HCT116 (cell line): ENCODE results near the gene PLD5.

Experiments
- CEBPB ChIP-seq: IDR thresholded peaks from 2 replicates; pipeline ENCODE4 v1.6.1; 2012; ENCODE audit warnings: low read depth
- ELF1 ChIP-seq: IDR thresholded peaks from 2 replicates; pipeline ENCODE4 v1.6.1; 2012; ENCODE audit warnings: low read depth, borderline replicate concordance
- EZH2 ChIP-seq: fragments of 200-600 bp; sonication (generic); IDR thresholded peaks from 2 replicates; pipeline ENCODE4 v1.6.1; 2017; ENCODE audit warnings: antibody characterized with exemption, mixed run types
- EZH2phosphoT487 ChIP-seq: fragments of 200-600 bp; IDR thresholded peaks from 2 replicates; pipeline ENCODE4 v1.6.1; 2018; ENCODE audit warnings: antibody characterized with exemption, borderline replicate concordance
- FOSL1 ChIP-seq: IDR thresholded peaks from 2 replicates; pipeline ENCODE4 v1.6.1; 2012; ENCODE audit warnings: low read depth
- POLR2A ChIP-seq: IDR thresholded peaks from 2 replicates; pipeline ENCODE4 v1.7.0; 2011; ENCODE audit warnings: borderline replicate concordance; ENCODE audit not compliant: insufficient read depth, insufficient read length; ENCODE audit errors: extremely low read depth
- POLR2AphosphoS5 ChIP-seq: IDR thresholded peaks from 2 replicates; pipeline ENCODE4 v1.6.1; 2011; ENCODE audit warnings: mild to moderate bottlenecking, low read depth, low read length, moderate library complexity
- RAD21 ChIP-seq: IDR thresholded peaks from 2 replicates; pipeline ENCODE4 v1.6.1; 2012; ENCODE audit warnings: low read depth, mild to moderate bottlenecking
- YY1 ChIP-seq: IDR thresholded peaks from 2 replicates; pipeline ENCODE4 v1.6.1; 2011; ENCODE audit warnings: low read length, low read depth, moderate library complexity, mild to moderate bottlenecking; ENCODE audit not compliant: insufficient replicate concordance; ENCODE audit errors: extremely low read depth
- ZNF274 ChIP-seq: fragments of 200-500 bp; sonication (Bioruptor generic); IDR thresholded peaks from 2 replicates; pipeline ENCODE4 v1.6.1; 2014; ENCODE audit warnings: mild to moderate bottlenecking, low read depth, low read length, inconsistent platforms
- TF ChIP-seq, protein P1 (sequence below), 3 experiments: fragments of 200-600 bp in 1 of 3; sonication (generic) in 1 of 3; IDR thresholded peaks in 2 of 3; conservative IDR thresholded peaks in 1 of 3; 2 replicates each; pipeline ENCODE4 v1.5.1; 2012 to 2017; ENCODE audit warnings: low read depth in 2 of 3, low read length in 2 of 3, antibody characterized with exemption in 1 of 3, borderline replicate concordance in 1 of 3, control low read depth in 1 of 3, mild to moderate bottlenecking in 1 of 3, mixed read lengths in 1 of 3, mixed run types in 1 of 3, moderate library complexity in 1 of 3; ENCODE audit not compliant: insufficient read depth in 1 of 3
- TF ChIP-seq, protein P2 (sequence below): IDR thresholded peaks from 2 replicates; pipeline ENCODE4 v1.6.1; 2011; ENCODE audit warnings: mild to moderate bottlenecking, low read length, moderate library complexity; ENCODE audit not compliant: insufficient replicate concordance; ENCODE audit errors: extremely low read depth
- TF ChIP-seq, protein P3 (sequence below): IDR thresholded peaks from 2 replicates; pipeline ENCODE4 v1.6.1; 2012; ENCODE audit warnings: low read depth

DNA sequence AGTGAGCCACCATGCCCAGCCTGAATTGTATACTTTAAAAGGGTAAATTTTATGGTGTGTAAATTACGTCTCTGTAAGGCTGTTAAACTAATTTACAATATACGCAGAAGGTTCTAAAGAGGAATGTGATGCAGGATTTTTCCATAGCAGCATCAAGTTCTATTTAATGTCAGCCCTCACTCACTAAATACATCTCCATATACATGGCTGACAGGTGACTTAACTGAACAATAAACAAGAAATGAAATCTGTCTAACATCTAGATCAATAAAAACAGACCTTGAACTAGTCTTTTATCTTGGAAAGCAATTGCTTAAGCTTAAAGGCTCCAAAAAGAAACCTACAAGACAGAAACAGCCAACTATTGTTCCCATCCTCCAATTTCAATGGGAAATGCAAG is 404.1 kb downstream of the PLD5 start:
- TF ChIP-seq POLR2AphosphoS5 (no peak), ZNF274 (no peak), RAD21 (no peak), EZH2 (no peak), EZH2phosphoT487 (no peak), FOSL1 (no peak), YY1 (no peak), POLR2A (no peak), CEBPB (no peak), ELF1 (no peak)
- TF ChIP-seq, protein P1, sequence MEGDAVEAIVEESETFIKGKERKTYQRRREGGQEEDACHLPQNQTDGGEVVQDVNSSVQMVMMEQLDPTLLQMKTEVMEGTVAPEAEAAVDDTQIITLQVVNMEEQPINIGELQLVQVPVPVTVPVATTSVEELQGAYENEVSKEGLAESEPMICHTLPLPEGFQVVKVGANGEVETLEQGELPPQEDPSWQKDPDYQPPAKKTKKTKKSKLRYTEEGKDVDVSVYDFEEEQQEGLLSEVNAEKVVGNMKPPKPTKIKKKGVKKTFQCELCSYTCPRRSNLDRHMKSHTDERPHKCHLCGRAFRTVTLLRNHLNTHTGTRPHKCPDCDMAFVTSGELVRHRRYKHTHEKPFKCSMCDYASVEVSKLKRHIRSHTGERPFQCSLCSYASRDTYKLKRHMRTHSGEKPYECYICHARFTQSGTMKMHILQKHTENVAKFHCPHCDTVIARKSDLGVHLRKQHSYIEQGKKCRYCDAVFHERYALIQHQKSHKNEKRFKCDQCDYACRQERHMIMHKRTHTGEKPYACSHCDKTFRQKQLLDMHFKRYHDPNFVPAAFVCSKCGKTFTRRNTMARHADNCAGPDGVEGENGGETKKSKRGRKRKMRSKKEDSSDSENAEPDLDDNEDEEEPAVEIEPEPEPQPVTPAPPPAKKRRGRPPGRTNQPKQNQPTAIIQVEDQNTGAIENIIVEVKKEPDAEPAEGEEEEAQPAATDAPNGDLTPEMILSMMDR (IDR thresholded peaks at IDR 0.05 in 2 of 3, conservative IDR thresholded peaks at IDR 0.05 in 1 of 3; ENCODE audit: borderline replicate concordance in 1 of 3, insufficient read depth in 1 of 3, low read depth in 2 of 3, low read length in 2 of 3) = no peak
- TF ChIP-seq, protein P2, sequence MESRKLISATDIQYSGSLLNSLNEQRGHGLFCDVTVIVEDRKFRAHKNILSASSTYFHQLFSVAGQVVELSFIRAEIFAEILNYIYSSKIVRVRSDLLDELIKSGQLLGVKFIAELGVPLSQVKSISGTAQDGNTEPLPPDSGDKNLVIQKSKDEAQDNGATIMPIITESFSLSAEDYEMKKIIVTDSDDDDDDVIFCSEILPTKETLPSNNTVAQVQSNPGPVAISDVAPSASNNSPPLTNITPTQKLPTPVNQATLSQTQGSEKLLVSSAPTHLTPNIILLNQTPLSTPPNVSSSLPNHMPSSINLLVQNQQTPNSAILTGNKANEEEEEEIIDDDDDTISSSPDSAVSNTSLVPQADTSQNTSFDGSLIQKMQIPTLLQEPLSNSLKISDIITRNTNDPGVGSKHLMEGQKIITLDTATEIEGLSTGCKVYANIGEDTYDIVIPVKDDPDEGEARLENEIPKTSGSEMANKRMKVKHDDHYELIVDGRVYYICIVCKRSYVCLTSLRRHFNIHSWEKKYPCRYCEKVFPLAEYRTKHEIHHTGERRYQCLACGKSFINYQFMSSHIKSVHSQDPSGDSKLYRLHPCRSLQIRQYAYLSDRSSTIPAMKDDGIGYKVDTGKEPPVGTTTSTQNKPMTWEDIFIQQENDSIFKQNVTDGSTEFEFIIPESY = no peak
- TF ChIP-seq, protein P3, sequence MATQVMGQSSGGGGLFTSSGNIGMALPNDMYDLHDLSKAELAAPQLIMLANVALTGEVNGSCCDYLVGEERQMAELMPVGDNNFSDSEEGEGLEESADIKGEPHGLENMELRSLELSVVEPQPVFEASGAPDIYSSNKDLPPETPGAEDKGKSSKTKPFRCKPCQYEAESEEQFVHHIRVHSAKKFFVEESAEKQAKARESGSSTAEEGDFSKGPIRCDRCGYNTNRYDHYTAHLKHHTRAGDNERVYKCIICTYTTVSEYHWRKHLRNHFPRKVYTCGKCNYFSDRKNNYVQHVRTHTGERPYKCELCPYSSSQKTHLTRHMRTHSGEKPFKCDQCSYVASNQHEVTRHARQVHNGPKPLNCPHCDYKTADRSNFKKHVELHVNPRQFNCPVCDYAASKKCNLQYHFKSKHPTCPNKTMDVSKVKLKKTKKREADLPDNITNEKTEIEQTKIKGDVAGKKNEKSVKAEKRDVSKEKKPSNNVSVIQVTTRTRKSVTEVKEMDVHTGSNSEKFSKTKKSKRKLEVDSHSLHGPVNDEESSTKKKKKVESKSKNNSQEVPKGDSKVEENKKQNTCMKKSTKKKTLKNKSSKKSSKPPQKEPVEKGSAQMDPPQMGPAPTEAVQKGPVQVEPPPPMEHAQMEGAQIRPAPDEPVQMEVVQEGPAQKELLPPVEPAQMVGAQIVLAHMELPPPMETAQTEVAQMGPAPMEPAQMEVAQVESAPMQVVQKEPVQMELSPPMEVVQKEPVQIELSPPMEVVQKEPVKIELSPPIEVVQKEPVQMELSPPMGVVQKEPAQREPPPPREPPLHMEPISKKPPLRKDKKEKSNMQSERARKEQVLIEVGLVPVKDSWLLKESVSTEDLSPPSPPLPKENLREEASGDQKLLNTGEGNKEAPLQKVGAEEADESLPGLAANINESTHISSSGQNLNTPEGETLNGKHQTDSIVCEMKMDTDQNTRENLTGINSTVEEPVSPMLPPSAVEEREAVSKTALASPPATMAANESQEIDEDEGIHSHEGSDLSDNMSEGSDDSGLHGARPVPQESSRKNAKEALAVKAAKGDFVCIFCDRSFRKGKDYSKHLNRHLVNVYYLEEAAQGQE = no peak
